ENCODE results near the gene B3GALT4.

The B3GALT4 gene

GRCh38 chr6:33315793-33316602 lies 39.1 kb downstream of the B3GALT4 start:
- DNase-seq = no peak

GRCh38 chr6:33316603-33317418 lies 39.9 kb downstream of the B3GALT4 start:
- no peak for DNase-seq

GRCh38 chr6:33317419-33317668 lies 40.4 kb downstream of the B3GALT4 start:
- peak; percentile 24 for DNase-seq

- peak; percentile 96 for DNase-seq
Observed at GRCh38 chr6:33317669-33318425, 40.9 kb downstream of the B3GALT4 start, which contains the start of gene ZBTB22. Gene ZBTB22, minus strand, starts transcription at chr6:33317744. Its CDS starts 828 bp downstream, at chr6:33316916.

- DNase-seq = no peak
Observed at GRCh38 chr6:33318426-33319073, 41.6 kb downstream of the B3GALT4 start.

- DNase-seq = no peak
Observed at GRCh38 chr6:33319939-33320314, 43.0 kb downstream of the B3GALT4 start.

- DNase-seq = no peak
Observed at GRCh38 chr6:33320315-33321181, 43.6 kb downstream of the B3GALT4 start.

- DNase-seq = no peak
Observed at GRCh38 chr6:33321227-33321626, 44.3 kb downstream of the B3GALT4 start.

GRCh38 chr6:33323623-33323948 lies 46.7 kb downstream of the B3GALT4 start:
- DNase-seq = peak; percentile 72

- peak; percentile 38 for DNase-seq
Observed at GRCh38 chr6:33324125-33324524, 47.2 kb downstream of the B3GALT4 start.
